Type B pancreatic cell (in vitro differentiated cells): ENCODE data around the gene PNPO. TPM values are rescaled to one million over a fixed set of nuclear protein-coding genes. Genes with fewer than 3 reads are reported as not detected.

Experiments used
- DNase-seq: peaks from one replicate; pipeline ENCODE4 v3.0.0; 2021; ENCODE audit warnings: mixed read lengths; ENCODE audit not compliant: unreplicated experiment; ENCODE audit errors: extremely low spot score
- H3K27ac Mint-ChIP-seq: 2 replicates; pipeline ENCODE4 v1.8.0; 2021; ENCODE audit warnings: mild to moderate bottlenecking, mixed read lengths
- H3K27me3 Mint-ChIP-seq: 2 replicates; pipeline ENCODE4 v1.8.0; 2021; ENCODE audit warnings: mixed read lengths
- H3K36me3 Mint-ChIP-seq: 2 replicates; pipeline ENCODE4 v1.8.0; 2021; ENCODE audit warnings: mixed read lengths
- H3K4me1 Mint-ChIP-seq: one replicate; pipeline ENCODE4 v1.8.0; 2021; ENCODE audit warnings: mixed read lengths; ENCODE audit not compliant: unreplicated experiment
- H3K4me3 Mint-ChIP-seq: 2 replicates; pipeline ENCODE4 v1.8.0; 2021; ENCODE audit warnings: mild to moderate bottlenecking, mixed read lengths
- H3K9me3 Mint-ChIP-seq: 2 replicates; pipeline ENCODE4 v1.8.0; 2021; ENCODE audit warnings: mixed read lengths
- total RNA-seq: library from RNA; stranded (reverse); gene quantifications from 2 replicates; pipeline ENCODE4 v1.2.1, GENCODE V29; 2021; ENCODE audit warnings: low replicate concordance
- TF ChIP-seq, protein P1 (sequence below): fragments of 200-600 bp; sonication (generic); conservative IDR thresholded peaks from 2 replicates; pipeline ENCODE4 v1.5.0; 2021; ENCODE audit warnings: antibody characterized with exemption, mild to moderate bottlenecking

The PNPO gene
- total RNA-seq, 1 donor from 2014 or later = 12.8 TPM

DNA sequence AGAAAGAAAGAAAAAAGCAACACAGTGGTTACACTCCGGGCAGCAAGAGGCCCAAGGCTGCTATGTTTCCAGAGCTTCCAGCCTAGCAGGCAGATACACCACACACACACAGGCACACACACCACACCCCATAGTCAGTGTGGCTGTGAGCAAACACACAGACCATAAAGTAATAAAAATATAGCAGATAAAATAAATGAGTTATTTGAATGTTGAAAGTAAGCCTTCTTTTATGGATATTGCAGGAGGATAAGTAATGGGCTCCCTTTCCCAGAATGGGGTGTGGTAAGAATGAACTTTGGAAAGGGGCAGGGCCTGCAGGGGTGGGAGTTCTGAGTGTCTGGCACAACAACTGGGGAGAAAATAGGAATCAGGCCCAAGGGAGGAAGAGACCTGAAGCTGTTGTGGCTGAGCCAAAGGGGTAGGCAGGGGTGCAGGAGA is 24.7 kb downstream of the PNPO start:
- TF ChIP-seq, protein P1, sequence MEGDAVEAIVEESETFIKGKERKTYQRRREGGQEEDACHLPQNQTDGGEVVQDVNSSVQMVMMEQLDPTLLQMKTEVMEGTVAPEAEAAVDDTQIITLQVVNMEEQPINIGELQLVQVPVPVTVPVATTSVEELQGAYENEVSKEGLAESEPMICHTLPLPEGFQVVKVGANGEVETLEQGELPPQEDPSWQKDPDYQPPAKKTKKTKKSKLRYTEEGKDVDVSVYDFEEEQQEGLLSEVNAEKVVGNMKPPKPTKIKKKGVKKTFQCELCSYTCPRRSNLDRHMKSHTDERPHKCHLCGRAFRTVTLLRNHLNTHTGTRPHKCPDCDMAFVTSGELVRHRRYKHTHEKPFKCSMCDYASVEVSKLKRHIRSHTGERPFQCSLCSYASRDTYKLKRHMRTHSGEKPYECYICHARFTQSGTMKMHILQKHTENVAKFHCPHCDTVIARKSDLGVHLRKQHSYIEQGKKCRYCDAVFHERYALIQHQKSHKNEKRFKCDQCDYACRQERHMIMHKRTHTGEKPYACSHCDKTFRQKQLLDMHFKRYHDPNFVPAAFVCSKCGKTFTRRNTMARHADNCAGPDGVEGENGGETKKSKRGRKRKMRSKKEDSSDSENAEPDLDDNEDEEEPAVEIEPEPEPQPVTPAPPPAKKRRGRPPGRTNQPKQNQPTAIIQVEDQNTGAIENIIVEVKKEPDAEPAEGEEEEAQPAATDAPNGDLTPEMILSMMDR = no peak
- Mint-ChIP-seq H3K4me1 (peaks cover 11% of the 10 kb centered on the region), H3K27me3 (no peaks in the 10 kb centered on the region), H3K27ac (peak overlapping the region; percentile 85), H3K36me3 (no peaks in the 10 kb centered on the region), H3K9me3 (peaks cover 6% of the 10 kb centered on the region), H3K4me3 (peak overlapping the region; percentile 67)
- DNase-seq = no peak

DNA sequence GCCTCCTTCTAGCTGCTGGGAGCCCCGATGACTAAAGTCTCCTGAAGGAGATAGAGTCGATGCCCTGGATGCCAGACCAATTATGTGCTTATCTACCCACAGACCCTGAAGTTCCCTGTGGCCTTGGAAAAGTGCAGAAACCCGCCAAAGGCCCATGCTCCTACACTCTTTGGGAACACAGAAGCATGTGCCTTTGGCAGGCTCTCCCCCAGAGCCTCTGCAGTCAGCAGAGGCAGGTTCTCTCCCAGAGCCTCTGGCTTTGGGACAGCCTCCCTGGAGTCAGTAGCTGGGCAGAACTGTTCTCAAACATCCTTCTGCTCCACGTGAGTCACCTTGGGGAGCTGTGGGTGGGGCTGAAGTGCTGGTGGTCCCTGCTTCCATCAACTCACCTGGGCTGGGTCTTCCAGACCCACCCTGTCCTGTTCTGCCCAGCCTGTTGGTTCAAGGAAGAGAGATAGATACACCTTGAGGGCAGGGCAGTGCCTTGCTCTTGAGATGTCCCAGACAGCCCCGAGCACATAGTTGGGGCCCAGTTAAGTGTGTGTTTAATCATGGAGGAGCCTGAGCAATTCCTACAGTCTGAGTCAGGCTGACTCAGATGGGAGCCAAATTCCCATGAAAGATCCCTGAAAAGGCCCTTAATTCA is 26.4 kb downstream of the PNPO start:
- no peaks in the 10 kb centered on the region for H3K9me3 Mint-ChIP-seq
- TF ChIP-seq, protein P1 = no peak
- H3K4me3 Mint-ChIP-seq = no peak overlapping the region
- no peak for DNase-seq
- no peaks in the 10 kb centered on the region for H3K36me3 Mint-ChIP-seq
- H3K27me3 Mint-ChIP-seq = no peaks in the 10 kb centered on the region
- H3K4me1 Mint-ChIP-seq = peaks cover 11% of the 10 kb centered on the region
- H3K27ac Mint-ChIP-seq = peak overlapping the region; percentile 75

DNA sequence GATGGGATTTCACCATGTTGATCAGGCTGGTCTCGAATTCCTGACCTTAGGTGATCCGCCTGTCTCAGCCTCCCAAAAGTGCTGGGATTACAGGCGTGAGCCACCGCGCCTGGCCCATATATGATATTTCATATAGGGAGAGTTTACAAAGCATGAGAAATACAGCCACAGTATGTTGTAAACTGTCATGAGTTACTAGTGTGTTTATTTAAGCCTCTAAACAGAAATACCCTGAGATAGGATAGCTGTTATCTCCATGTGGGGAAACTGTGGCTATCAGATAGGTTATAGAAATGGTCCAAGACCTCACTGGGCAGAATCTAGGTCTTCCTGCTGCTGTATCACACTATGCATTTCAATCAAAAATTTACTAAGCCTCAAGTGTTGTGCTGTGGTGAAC is 27.5 kb downstream of the PNPO start:
- Mint-ChIP-seq H3K27ac (no peak overlapping the region), H3K9me3 (no peaks in the 10 kb centered on the region), H3K36me3 (peaks cover under 1% of the 10 kb centered on the region), H3K27me3 (no peaks in the 10 kb centered on the region), H3K4me3 (no peak overlapping the region), H3K4me1 (peaks cover 11% of the 10 kb centered on the region)
- no peak for DNase-seq
- TF ChIP-seq, protein P1 = no peak

DNA sequence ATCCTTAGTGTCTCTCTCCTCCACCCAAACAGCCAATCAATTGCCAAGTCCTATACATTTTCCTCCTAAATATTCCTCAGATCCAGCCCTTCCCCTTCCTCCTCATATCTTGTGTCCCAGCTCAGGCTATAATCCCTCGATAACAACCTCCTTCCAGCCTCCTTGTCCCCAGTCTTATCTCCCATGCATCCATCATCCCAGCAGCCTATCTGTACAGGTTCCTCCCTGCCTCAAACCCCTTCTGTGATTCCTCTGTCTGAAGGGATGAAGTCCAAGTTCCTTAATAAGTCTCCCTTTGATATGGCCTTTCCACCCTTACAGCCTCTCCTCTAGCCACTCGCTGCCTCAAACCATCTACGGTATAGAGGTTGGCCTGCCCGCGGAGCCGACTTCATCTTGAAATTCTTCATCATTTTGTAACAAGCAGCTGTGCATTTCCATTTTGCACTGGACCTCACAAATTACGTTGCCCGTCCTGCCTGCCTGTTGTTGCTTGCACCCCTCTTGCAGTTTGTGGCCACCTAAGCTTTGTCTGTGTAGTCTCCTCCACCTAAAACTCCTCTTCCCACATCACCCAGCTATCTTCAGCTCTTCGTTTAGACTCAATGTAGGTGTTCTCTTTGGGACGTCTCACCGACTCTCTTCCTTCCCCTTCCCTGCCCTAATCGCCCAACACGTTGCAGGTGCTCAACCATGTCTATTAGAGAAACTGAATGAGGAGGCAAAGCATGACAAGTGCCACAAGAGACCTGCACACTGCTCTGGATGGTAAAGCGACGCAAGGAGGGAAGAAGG is 28.8 kb downstream of the PNPO start:
- peaks cover 6% of the 10 kb centered on the region for H3K36me3 Mint-ChIP-seq
- H3K27me3 Mint-ChIP-seq = no peaks in the 10 kb centered on the region
- TF ChIP-seq, protein P1 = no peak
- peak overlapping the region; percentile 95 for H3K27ac Mint-ChIP-seq
- H3K4me1 Mint-ChIP-seq = peaks cover 11% of the 10 kb centered on the region
- peak overlapping the region; percentile 97 for H3K4me3 Mint-ChIP-seq
- no peak for DNase-seq
- H3K9me3 Mint-ChIP-seq = no peaks in the 10 kb centered on the region

DNA sequence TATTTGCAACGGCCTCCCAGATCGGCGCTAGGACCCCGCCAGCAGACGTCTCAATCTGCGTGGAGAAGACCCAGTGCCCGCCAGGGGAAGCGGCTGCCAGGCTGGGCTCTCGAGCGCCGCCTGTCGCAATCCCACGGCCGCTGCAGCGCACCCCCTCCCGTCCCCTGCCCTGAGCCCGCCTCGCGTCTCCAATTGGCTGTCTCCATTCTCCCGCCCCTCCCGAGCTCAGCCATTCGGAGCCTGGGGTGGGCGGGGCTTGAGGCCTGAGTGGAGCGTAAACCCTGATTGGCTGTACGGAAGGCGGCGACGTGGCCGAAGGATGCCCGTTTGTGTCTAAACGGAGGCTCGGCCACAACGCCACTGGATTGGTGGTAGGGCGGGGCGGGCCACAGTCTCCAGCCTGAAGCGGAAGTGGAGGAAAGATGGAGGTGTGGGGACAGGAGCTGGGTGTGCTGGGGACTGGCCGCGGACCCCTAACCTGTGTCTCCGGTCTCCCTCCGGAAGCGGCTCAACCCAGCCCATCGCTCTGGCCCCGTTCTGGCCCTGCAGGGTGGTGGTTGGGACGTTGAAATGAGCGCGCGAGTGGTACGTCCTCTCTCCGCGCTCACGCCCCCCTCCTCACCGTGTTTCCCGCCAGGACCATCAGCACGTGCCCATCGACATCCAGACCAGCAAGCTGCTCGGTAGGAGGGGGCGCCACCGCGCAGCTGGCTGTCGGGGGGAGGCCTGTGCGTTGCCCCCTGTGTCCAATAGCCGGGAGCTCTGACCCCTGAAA is 29.5 kb downstream of the PNPO start, which contains the start of gene CDK5RAP3:
Gene CDK5RAP3 (plus strand): TSS at position 389 of the 775 bp plus-strand sequence. CDS start 34 bp downstream, at position 423.
- Mint-ChIP-seq H3K36me3 (peaks cover 12% of the 10 kb centered on the region), H3K4me3 (peak within 1 kb of the TSS; percentile 97), H3K27me3 (no peaks in the 10 kb centered on the region), H3K9me3 (no peaks in the 10 kb centered on the region), H3K4me1 (peaks cover 11% of the 10 kb centered on the region), H3K27ac (peak within 1 kb of the TSS; percentile 95)
- DNase-seq = peak; percentile 100
- TF ChIP-seq, protein P1 = peak; percentile 92
